GM18909 (cell line): ENCODE measurements around the gene SCYGR4.
"Not testable (repeated sequence)": the region's sequence is repeated elsewhere in the genome, so short reads cannot be mapped to it uniquely, and the experiment has no call there.

Source experiments
- ATAC-seq: cut with Tn5 transposase; IDR thresholded peaks from one replicate; pipeline ENCODE4 v1.9.1; 2021; ENCODE audit warnings: mild to moderate bottlenecking; ENCODE audit not compliant: unreplicated experiment, poor library complexity

The SCYGR4 gene

GRCh38 chr2:227661025-227661649 lies 43.8 kb downstream of the SCYGR4 start:
- no peak for ATAC-seq

GRCh38 chr2:227661827-227662226 lies 44.5 kb downstream of the SCYGR4 start:
- ATAC-seq = no peak

- no peak for ATAC-seq
Measured at GRCh38 chr2:227665189-227665940, 48.1 kb downstream of the SCYGR4 start.

- not testable (repeated sequence) for ATAC-seq
Measured at GRCh38 chr2:227666631-227667170, 49.4 kb downstream of the SCYGR4 start, which contains the start of gene SCYGR5. Gene SCYGR5, plus strand, starts transcription at chr2:227666804. Its CDS starts 0 bp downstream, at chr2:227666804.
